LHCN-M2 (cell line): ENCODE data around the gene LTBP4. TPM values are rescaled to one million over a fixed set of nuclear protein-coding genes. Genes with fewer than 3 reads are reported as not detected.

Source experiments
- DNase-seq: peaks from one replicate; pipeline ENCODE4 v3.0.0-alpha.2; 2012; ENCODE audit warnings: low read depth
- total RNA-seq: library from RNA; depleted of rRNA; stranded (reverse); fragments of >200 nt; gene quantifications from 2 replicates; pipeline ENCODE4 v1.2.3, GENCODE V29; 2014; rRNA removed

The LTBP4 gene
- total RNA-seq, 1 experiment from 2014 or later: 7.3 TPM

GRCh38 chr19:40659566-40659965 lies 58.4 kb downstream of the LTBP4 start:
- no peak for DNase-seq

GRCh38 chr19:40661616-40662015 lies 60.4 kb downstream of the LTBP4 start:
- no peak for DNase-seq

- peak; percentile 76 for DNase-seq
These were observed 61.9 kb downstream of the LTBP4 start for GRCh38 chr19:40662925-40663694.

GRCh38 chr19:40663695-40664692 lies 62.8 kb downstream of the LTBP4 start:
- DNase-seq: no peak

GRCh38 chr19:40666803-40667438 lies 65.8 kb downstream of the LTBP4 start:
- no peak for DNase-seq

GRCh38 chr19:40667602-40668001 lies 66.4 kb downstream of the LTBP4 start:
- no peak for DNase-seq

GRCh38 chr19:40668991-40669614 lies 67.9 kb downstream of the LTBP4 start:
- DNase-seq: no peak

- DNase-seq: no peak
These were observed 70.2 kb downstream of the LTBP4 start for GRCh38 chr19:40671404-40671803.

GRCh38 chr19:40672038-40672437 lies 70.9 kb downstream of the LTBP4 start:
- DNase-seq: no peak

- no peak for DNase-seq
These were observed 71.6 kb downstream of the LTBP4 start for GRCh38 chr19:40672573-40673299.

GRCh38 chr19:40673397-40673796 lies 72.2 kb downstream of the LTBP4 start:
- no peak for DNase-seq

GRCh38 chr19:40674291-40674690 lies 73.1 kb downstream of the LTBP4 start:
- DNase-seq: no peak

- no peak for DNase-seq
These were observed 76.0 kb downstream of the LTBP4 start for GRCh38 chr19:40677156-40677555.

Other genes starting within 250 kb of the LTBP4 start
- gene HIPK4, start 211.2 kb upstream of the LTBP4 start, total RNA-seq: not detected in 2 replicates
- 1.6 and 1.8 TPM in 2 replicates for gene PRX, start 188.0 kb upstream of the LTBP4 start, total RNA-seq
- gene SERTAD1, start 175.4 kb upstream of the LTBP4 start, total RNA-seq: 21.7 and 31.2 TPM in 2 replicates
- gene SERTAD3, start 157.0 kb upstream of the LTBP4 start, total RNA-seq: 22.8 and 24.1 TPM in 2 replicates
- gene BLVRB, start 135.6 kb upstream of the LTBP4 start, total RNA-seq: 83.3 and 92.0 TPM in 2 replicates
- gene SPTBN4, start 134.4 kb upstream of the LTBP4 start, total RNA-seq: 0.34 and 0.38 TPM in 2 replicates
- 63.5 and 85.6 TPM in 2 replicates for gene SHKBP1, start 24.5 kb upstream of the LTBP4 start, total RNA-seq
- gene NUMBL, start 89.3 kb downstream of the LTBP4 start, total RNA-seq: 39.9 and 41.3 TPM in 2 replicates
- gene COQ8B, start 115.5 kb downstream of the LTBP4 start, total RNA-seq: 37.2 and 54.7 TPM in 2 replicates
- 9.2 and 11.1 TPM in 2 replicates for gene ITPKC, start 115.7 kb downstream of the LTBP4 start, total RNA-seq
- gene ACTMAP, start 149.1 kb downstream of the LTBP4 start, total RNA-seq: 1.6 and 2.0 TPM in 2 replicates
- gene SNRPA, start 149.8 kb downstream of the LTBP4 start, total RNA-seq: 97.5 and 115 TPM in 2 replicates
- not detected in 2 replicates for gene MIA, start 174.2 kb downstream of the LTBP4 start, total RNA-seq
- gene RAB4B, start 176.9 kb downstream of the LTBP4 start, total RNA-seq: 19.7 and 28.6 TPM in 2 replicates
- gene EGLN2, start 197.8 kb downstream of the LTBP4 start, total RNA-seq: 99.8 and 101 TPM in 2 replicates
- not detected in 2 replicates for gene CYP2A6, start 249.1 kb downstream of the LTBP4 start, total RNA-seq